ENCODE measurements around the gene TRMO.

GRCh38 chr9:97866300-97866699, 56.0 kb downstream of the TRMO start:
- TF ChIP-seq CTCF (conservative IDR thresholded peaks at IDR 0.05) (no peak), EZH2 (IDR thresholded peaks at IDR 0.05; ENCODE audit: low read depth) (no peak)

Data from PC-9 (cell line).